HL-60 (cell line): Measurements from ENCODE around the gene ARHGAP30.

Source experiments
- CTCF ChIP-seq: IDR thresholded peaks from one replicate; pipeline ENCODE4 v1.5.1; 2011; ENCODE audit warnings: low read length, control low read depth, inconsistent platforms; ENCODE audit not compliant: insufficient read depth
- GABPA ChIP-seq: IDR thresholded peaks from 2 replicates; pipeline ENCODE4 v1.6.1; 2012; ENCODE audit warnings: low read depth
- POLR2AphosphoS5 ChIP-seq: IDR thresholded peaks from 2 replicates; pipeline ENCODE4 v1.6.1; 2012; ENCODE audit warnings: low read depth
- SPI1 ChIP-seq: IDR thresholded peaks from 2 replicates; pipeline ENCODE4 v1.6.1; 2012; ENCODE audit warnings: low read depth, mild to moderate bottlenecking, borderline replicate concordance
- TF ChIP-seq, protein P1 (sequence below): IDR thresholded peaks from 2 replicates; pipeline ENCODE4 v1.6.1; 2012; ENCODE audit warnings: low read depth; ENCODE audit not compliant: insufficient replicate concordance

- TF ChIP-seq POLR2AphosphoS5 = no peak
- TF ChIP-seq CTCF = no peak
- TF ChIP-seq, protein P1, sequence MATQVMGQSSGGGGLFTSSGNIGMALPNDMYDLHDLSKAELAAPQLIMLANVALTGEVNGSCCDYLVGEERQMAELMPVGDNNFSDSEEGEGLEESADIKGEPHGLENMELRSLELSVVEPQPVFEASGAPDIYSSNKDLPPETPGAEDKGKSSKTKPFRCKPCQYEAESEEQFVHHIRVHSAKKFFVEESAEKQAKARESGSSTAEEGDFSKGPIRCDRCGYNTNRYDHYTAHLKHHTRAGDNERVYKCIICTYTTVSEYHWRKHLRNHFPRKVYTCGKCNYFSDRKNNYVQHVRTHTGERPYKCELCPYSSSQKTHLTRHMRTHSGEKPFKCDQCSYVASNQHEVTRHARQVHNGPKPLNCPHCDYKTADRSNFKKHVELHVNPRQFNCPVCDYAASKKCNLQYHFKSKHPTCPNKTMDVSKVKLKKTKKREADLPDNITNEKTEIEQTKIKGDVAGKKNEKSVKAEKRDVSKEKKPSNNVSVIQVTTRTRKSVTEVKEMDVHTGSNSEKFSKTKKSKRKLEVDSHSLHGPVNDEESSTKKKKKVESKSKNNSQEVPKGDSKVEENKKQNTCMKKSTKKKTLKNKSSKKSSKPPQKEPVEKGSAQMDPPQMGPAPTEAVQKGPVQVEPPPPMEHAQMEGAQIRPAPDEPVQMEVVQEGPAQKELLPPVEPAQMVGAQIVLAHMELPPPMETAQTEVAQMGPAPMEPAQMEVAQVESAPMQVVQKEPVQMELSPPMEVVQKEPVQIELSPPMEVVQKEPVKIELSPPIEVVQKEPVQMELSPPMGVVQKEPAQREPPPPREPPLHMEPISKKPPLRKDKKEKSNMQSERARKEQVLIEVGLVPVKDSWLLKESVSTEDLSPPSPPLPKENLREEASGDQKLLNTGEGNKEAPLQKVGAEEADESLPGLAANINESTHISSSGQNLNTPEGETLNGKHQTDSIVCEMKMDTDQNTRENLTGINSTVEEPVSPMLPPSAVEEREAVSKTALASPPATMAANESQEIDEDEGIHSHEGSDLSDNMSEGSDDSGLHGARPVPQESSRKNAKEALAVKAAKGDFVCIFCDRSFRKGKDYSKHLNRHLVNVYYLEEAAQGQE = no peak
- TF ChIP-seq SPI1 = no peak
- TF ChIP-seq GABPA = no peak
These were observed 25.5 kb upstream of the ARHGAP30 start for GRCh38 chr1:161095230-161095629.
